Measurements from ENCODE around the gene SNX25. TPM values are rescaled to one million over a fixed set of nuclear protein-coding genes. Genes with fewer than 3 reads are reported as not detected.

The SNX25 gene
- total RNA-seq, 4 donors from 2014 or later, result 36.9 to 71.3 (median 42.7) TPM

- DNase-seq, result no peak
- peaks cover 19 to 31% of the 10 kb centered on the region in 2 donors for H3K4me1 ChIP-seq
- no peak overlapping the region for H3K27ac ChIP-seq
- no peak for TF ChIP-seq POLR2A (IDR thresholded peaks at IDR 0.05)
- no peak for TF ChIP-seq CTCF (IDR thresholded peaks at IDR 0.05)
- 83 to 90% methylated on average over 6 of the region's 6 CpGs for WGBS, 2 donors
- intact Hi-C loops (cut with DNase I), result no loop called here
- H3K9me3 ChIP-seq, result no peaks in the 10 kb centered on the region
- H3K4me3 ChIP-seq (replicated peaks in 1 of 3), result no peak overlapping the region
- no peaks in the 10 kb centered on the region for H3K36me3 ChIP-seq
- H3K27me3 ChIP-seq, result no peaks in the 10 kb centered on the region
These were observed 23.0 kb downstream of the SNX25 start for GRCh38 chr4:185232370-185232769.

GRCh38 chr4:185235119-185235842 lies 25.9 kb downstream of the SNX25 start:
- TF ChIP-seq CTCF (IDR thresholded peaks at IDR 0.05) (no peak), POLR2A (IDR thresholded peaks at IDR 0.05) (no peak)
- DNase-seq, result no peak
- peaks cover 12 to 13% of the 10 kb centered on the region in 2 donors for H3K4me1 ChIP-seq
- no peaks in the 10 kb centered on the region for H3K9me3 ChIP-seq
- no peaks in the 10 kb centered on the region for H3K36me3 ChIP-seq
- intact Hi-C loops (cut with DNase I), result no loop called here
- no peaks in the 10 kb centered on the region for H3K27me3 ChIP-seq
- no peak overlapping the region for H3K4me3 ChIP-seq (replicated peaks in 1 of 3)
- 81 to 83% methylated on average over 7 of the region's 7 CpGs for WGBS, 2 donors
- H3K27ac ChIP-seq, result no peak overlapping the region

GRCh38 chr4:185235843-185236503 lies 26.6 kb downstream of the SNX25 start:
- 63 to 71% methylated on average over 7 of the region's 7 CpGs for WGBS, 2 donors
- peaks cover 12 to 13% of the 10 kb centered on the region in 2 donors for H3K4me1 ChIP-seq
- H3K36me3 ChIP-seq, result no peaks in the 10 kb centered on the region
- no peak for DNase-seq
- no peaks in the 10 kb centered on the region for H3K27me3 ChIP-seq
- intact Hi-C loops (cut with DNase I), result no loop called here
- no peaks in the 10 kb centered on the region for H3K9me3 ChIP-seq
- TF ChIP-seq CTCF (IDR thresholded peaks at IDR 0.05) (no peak), POLR2A (IDR thresholded peaks at IDR 0.05) (no peak)
- H3K27ac ChIP-seq, result no peak overlapping the region
- H3K4me3 ChIP-seq (replicated peaks in 1 of 3), result no peak overlapping the region

GRCh38 chr4:185237175-185237574 lies 27.8 kb downstream of the SNX25 start:
- no peak overlapping the region for H3K4me3 ChIP-seq (replicated peaks in 1 of 3)
- intact Hi-C loops (cut with DNase I), result no loop called here
- no peak overlapping the region for H3K27ac ChIP-seq
- peaks cover 12 to 13% of the 10 kb centered on the region in 2 donors for H3K4me1 ChIP-seq
- 65 to 78% methylated on average over 3 of the region's 3 CpGs for whole genome bisulfite sequencing, 2 donors
- TF ChIP-seq CTCF (IDR thresholded peaks at IDR 0.05) (no peak), POLR2A (IDR thresholded peaks at IDR 0.05) (no peak)
- H3K27me3 ChIP-seq, result no peaks in the 10 kb centered on the region
- DNase-seq, result no peak
- H3K36me3 ChIP-seq, result no peaks in the 10 kb centered on the region
- no peaks in the 10 kb centered on the region for H3K9me3 ChIP-seq

GRCh38 chr4:185238215-185238681 lies 28.9 kb downstream of the SNX25 start:
- no peak overlapping the region for H3K4me3 ChIP-seq (replicated peaks in 1 of 3)
- H3K27ac ChIP-seq, result no peak overlapping the region
- TF ChIP-seq POLR2A (IDR thresholded peaks at IDR 0.05), result no peak
- no peak for TF ChIP-seq CTCF (IDR thresholded peaks at IDR 0.05)
- peaks cover 12 to 13% of the 10 kb centered on the region in 2 donors for H3K4me1 ChIP-seq
- no peaks in the 10 kb centered on the region for H3K9me3 ChIP-seq
- intact Hi-C loops (cut with DNase I), result no loop called here
- no peak for DNase-seq
- H3K27me3 ChIP-seq, result no peaks in the 10 kb centered on the region
- H3K36me3 ChIP-seq, result no peaks in the 10 kb centered on the region
- WGBS, 2 donors, result 97 to 99% methylated on average over 5 of the region's 5 CpGs
